Neural crest cell (in vitro differentiated cells): ENCODE measurements around the gene EP400. TPM values are rescaled to one million over a fixed set of nuclear protein-coding genes. Genes with fewer than 3 reads are reported as not detected.

Source experiments
- DNase-seq: peaks from one replicate; pipeline ENCODE4 v3.0.0; 2021; ENCODE audit warnings: low read depth, mixed read lengths, low spot score
- H3K27ac Mint-ChIP-seq: one replicate; pipeline ENCODE4 v1.8.0; 2021; ENCODE audit warnings: mild to moderate bottlenecking, mixed read lengths; ENCODE audit not compliant: unreplicated experiment
- H3K27me3 Mint-ChIP-seq: 2 replicates; pipeline ENCODE4 v1.8.0; 2021; ENCODE audit warnings: low read depth, mild to moderate bottlenecking, mixed read lengths
- H3K36me3 Mint-ChIP-seq: 2 replicates; pipeline ENCODE4 v1.8.0; 2021; ENCODE audit warnings: low read depth, mild to moderate bottlenecking, mixed read lengths
- H3K4me1 Mint-ChIP-seq: 2 replicates; pipeline ENCODE4 v1.8.0; 2021; ENCODE audit warnings: mixed read lengths
- H3K4me3 Mint-ChIP-seq: one replicate; pipeline ENCODE4 v1.8.0; 2021; ENCODE audit warnings: mild to moderate bottlenecking, mixed read lengths
- H3K9me3 Mint-ChIP-seq: 2 replicates; pipeline ENCODE4 v1.8.0; 2021; ENCODE audit warnings: mixed read lengths
- total RNA-seq: library from RNA; stranded (reverse); gene quantifications from 2 replicates; pipeline ENCODE4 v1.2.1, GENCODE V29; 2021
- TF ChIP-seq, protein P1 (sequence below): fragments of 200-600 bp; sonication (generic); conservative IDR thresholded peaks from 2 replicates; pipeline ENCODE4 v1.5.0; 2021; ENCODE audit warnings: antibody characterized with exemption, mild to moderate bottlenecking

The EP400 gene
- total RNA-seq, 1 donor from 2014 or later: 73.4 TPM

DNA sequence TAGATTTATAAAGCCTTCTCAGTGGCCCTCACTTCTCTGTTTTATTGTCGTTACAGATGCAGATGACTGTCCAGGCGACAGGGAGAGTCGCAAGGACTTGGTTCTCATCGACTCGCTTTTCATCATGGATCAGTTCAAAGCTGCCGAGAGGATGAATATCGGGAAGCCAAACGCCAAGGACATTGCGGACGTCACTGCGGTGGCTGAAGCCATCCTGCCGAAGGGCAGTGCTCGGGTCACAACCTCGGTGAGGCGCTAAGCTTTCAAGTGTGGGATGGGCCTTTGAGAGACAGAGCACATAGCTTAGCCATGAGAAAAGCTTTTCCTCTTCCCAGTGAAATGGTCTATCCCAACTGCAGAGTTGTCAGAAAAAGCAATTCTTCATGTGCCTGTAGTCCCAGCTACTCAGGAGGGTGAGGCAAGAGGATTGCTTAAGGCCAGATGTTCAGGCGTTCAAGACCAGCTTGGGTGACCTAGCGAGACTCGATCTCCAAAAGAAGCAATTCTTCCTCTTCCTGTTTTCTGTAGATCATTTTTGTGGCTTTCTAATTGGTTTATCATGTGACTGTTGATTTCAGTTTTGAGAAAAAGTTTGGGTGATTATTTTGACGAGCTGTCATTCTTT is 56.4 kb downstream of the EP400 start:
- no peaks in the 10 kb centered on the region for H3K27me3 Mint-ChIP-seq
- no peak overlapping the region for H3K27ac Mint-ChIP-seq

GRCh38 chr12:132007041-132007440 is 57.3 kb downstream of the EP400 start:
- no peaks in the 10 kb centered on the region for H3K9me3 Mint-ChIP-seq
- no peaks in the 10 kb centered on the region for H3K27me3 Mint-ChIP-seq
- TF ChIP-seq, protein P1, sequence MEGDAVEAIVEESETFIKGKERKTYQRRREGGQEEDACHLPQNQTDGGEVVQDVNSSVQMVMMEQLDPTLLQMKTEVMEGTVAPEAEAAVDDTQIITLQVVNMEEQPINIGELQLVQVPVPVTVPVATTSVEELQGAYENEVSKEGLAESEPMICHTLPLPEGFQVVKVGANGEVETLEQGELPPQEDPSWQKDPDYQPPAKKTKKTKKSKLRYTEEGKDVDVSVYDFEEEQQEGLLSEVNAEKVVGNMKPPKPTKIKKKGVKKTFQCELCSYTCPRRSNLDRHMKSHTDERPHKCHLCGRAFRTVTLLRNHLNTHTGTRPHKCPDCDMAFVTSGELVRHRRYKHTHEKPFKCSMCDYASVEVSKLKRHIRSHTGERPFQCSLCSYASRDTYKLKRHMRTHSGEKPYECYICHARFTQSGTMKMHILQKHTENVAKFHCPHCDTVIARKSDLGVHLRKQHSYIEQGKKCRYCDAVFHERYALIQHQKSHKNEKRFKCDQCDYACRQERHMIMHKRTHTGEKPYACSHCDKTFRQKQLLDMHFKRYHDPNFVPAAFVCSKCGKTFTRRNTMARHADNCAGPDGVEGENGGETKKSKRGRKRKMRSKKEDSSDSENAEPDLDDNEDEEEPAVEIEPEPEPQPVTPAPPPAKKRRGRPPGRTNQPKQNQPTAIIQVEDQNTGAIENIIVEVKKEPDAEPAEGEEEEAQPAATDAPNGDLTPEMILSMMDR: no peak
- no peak overlapping the region for H3K4me3 Mint-ChIP-seq
- no peak overlapping the region for H3K27ac Mint-ChIP-seq
- no peaks in the 10 kb centered on the region for H3K4me1 Mint-ChIP-seq
- DNase-seq: no peak
- no peaks in the 10 kb centered on the region for H3K36me3 Mint-ChIP-seq

More for the DNA sequence above, 56.4 kb downstream of the EP400 start:
- Mint-ChIP-seq H3K9me3 (no peaks in the 10 kb centered on the region), H3K4me3 (no peak overlapping the region), H3K36me3 (no peaks in the 10 kb centered on the region), H3K4me1 (peaks cover 2% of the 10 kb centered on the region)
- DNase-seq: no peak
- TF ChIP-seq, protein P1: no peak

- no peaks in the 10 kb centered on the region for H3K9me3 Mint-ChIP-seq
- TF ChIP-seq, protein P1: no peak
- peaks cover 15% of the 10 kb centered on the region for H3K4me1 Mint-ChIP-seq
- peaks cover 4% of the 10 kb centered on the region for H3K36me3 Mint-ChIP-seq
- H3K27ac Mint-ChIP-seq: no peak overlapping the region
- DNase-seq: no peak
- no peak overlapping the region for H3K4me3 Mint-ChIP-seq
- no peaks in the 10 kb centered on the region for H3K27me3 Mint-ChIP-seq
These were observed 59.7 kb downstream of the EP400 start for GRCh38 chr12:132009336-132009859.

DNA sequence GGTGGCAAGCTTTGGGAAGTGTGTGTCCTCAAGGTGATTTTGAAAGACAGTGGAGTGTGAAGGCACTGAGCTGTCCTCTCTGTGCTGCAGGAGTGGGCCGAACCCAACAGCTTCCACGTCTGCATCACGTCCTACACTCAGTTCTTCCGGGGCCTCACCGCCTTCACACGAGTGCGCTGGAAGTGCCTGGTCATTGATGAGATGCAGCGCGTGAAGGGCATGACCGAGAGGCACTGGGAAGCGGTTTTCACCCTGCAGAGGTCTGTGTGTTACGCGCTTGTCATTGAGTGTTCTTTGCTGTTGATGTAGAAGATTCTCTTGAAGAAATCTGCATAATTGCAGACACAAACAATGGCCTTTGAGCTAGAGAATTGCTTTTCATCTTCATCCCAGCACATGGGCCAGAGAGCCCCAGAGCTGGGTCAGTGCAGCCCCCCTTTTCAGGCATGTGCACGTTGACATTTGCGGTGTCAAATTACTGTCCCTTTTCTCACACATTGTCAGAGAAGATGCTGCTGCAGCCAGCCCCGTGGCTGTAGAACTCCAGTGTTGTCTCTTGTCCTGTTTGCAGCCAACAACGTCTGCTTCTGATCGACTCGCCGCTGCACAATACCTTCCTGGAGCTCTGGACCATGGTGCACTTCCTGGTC is 63.3 kb downstream of the EP400 start:
- Mint-ChIP-seq H3K9me3 (no peaks in the 10 kb centered on the region), H3K36me3 (peaks cover 6% of the 10 kb centered on the region), H3K27ac (no peak overlapping the region), H3K4me1 (peaks cover 15% of the 10 kb centered on the region), H3K4me3 (peak overlapping the region; percentile 15), H3K27me3 (no peaks in the 10 kb centered on the region)
- TF ChIP-seq, protein P1: no peak
- no peak for DNase-seq

GRCh38 chr12:132014092-132014914 is 64.6 kb downstream of the EP400 start:
- TF ChIP-seq, protein P1: no peak
- no peak overlapping the region for H3K4me3 Mint-ChIP-seq
- no peak overlapping the region for H3K27ac Mint-ChIP-seq
- H3K4me1 Mint-ChIP-seq: peaks cover 15% of the 10 kb centered on the region
- peaks cover 9% of the 10 kb centered on the region for H3K36me3 Mint-ChIP-seq
- no peak for DNase-seq
- H3K27me3 Mint-ChIP-seq: no peaks in the 10 kb centered on the region
- no peaks in the 10 kb centered on the region for H3K9me3 Mint-ChIP-seq
